ENCODE measurements around the gene XRCC3.

Gene XRCC3

GRCh38 chr14:103726474-103726873 lies 11.2 kb upstream of the XRCC3 start:
- H3K36me3 Mint-ChIP-seq (ENCODE audit: low read depth): peaks cover 16% of the 10 kb centered on the region

GRCh38 chr14:103725739-103726395 lies 10.6 kb upstream of the XRCC3 start:
- H3K4me3 Mint-ChIP-seq: no peak overlapping the region
- no peaks in the 10 kb centered on the region for H3K27me3 Mint-ChIP-seq (ENCODE audit: low read depth, poor library complexity)
- peak overlapping the region; percentile 36 for H3K27ac Mint-ChIP-seq
- H3K36me3 Mint-ChIP-seq (ENCODE audit: low read depth): peaks cover 16% of the 10 kb centered on the region
- H3K4me1 Mint-ChIP-seq: peaks cover 16% of the 10 kb centered on the region
- no peaks in the 10 kb centered on the region for H3K9me3 Mint-ChIP-seq
- no peak for DNase-seq
- TF ChIP-seq CTCF (IDR thresholded peaks at IDR 0.05): no peak

More at GRCh38 chr14:103726474-103726873, 11.2 kb upstream of the XRCC3 start:
- no peak for DNase-seq
- no peaks in the 10 kb centered on the region for H3K9me3 Mint-ChIP-seq
- peaks cover 11% of the 10 kb centered on the region for H3K4me1 Mint-ChIP-seq
- no peak for TF ChIP-seq CTCF (IDR thresholded peaks at IDR 0.05)
- no peaks in the 10 kb centered on the region for H3K27me3 Mint-ChIP-seq (ENCODE audit: low read depth, poor library complexity)
- no peak overlapping the region for H3K4me3 Mint-ChIP-seq
- peak overlapping the region; percentile 36 for H3K27ac Mint-ChIP-seq

GRCh38 chr14:103725001-103725682 lies 9.9 kb upstream of the XRCC3 start:
- H3K27ac Mint-ChIP-seq: no peak overlapping the region
- peaks cover 20% of the 10 kb centered on the region for H3K4me1 Mint-ChIP-seq
- no peak for TF ChIP-seq CTCF (IDR thresholded peaks at IDR 0.05)
- DNase-seq: no peak
- no peak overlapping the region for H3K4me3 Mint-ChIP-seq
- peaks cover 16% of the 10 kb centered on the region for H3K36me3 Mint-ChIP-seq (ENCODE audit: low read depth)
- H3K9me3 Mint-ChIP-seq: no peaks in the 10 kb centered on the region
- H3K27me3 Mint-ChIP-seq (ENCODE audit: low read depth, poor library complexity): no peaks in the 10 kb centered on the region

GRCh38 chr14:103724116-103724515 lies 8.9 kb upstream of the XRCC3 start:
- peaks cover 9% of the 10 kb centered on the region for H3K36me3 Mint-ChIP-seq (ENCODE audit: low read depth)
- no peak overlapping the region for H3K4me3 Mint-ChIP-seq
- no peaks in the 10 kb centered on the region for H3K27me3 Mint-ChIP-seq (ENCODE audit: low read depth, poor library complexity)
- H3K4me1 Mint-ChIP-seq: peaks cover 30% of the 10 kb centered on the region
- DNase-seq: no peak
- no peaks in the 10 kb centered on the region for H3K9me3 Mint-ChIP-seq
- TF ChIP-seq CTCF (IDR thresholded peaks at IDR 0.05): no peak
- no peak overlapping the region for H3K27ac Mint-ChIP-seq

- TF ChIP-seq CTCF (IDR thresholded peaks at IDR 0.05): no peak
- Mint-ChIP-seq H3K4me1 (peaks cover 34% of the 10 kb centered on the region), H3K27ac (no peak overlapping the region), H3K36me3 (ENCODE audit: low read depth) (peaks cover 7% of the 10 kb centered on the region), H3K4me3 (no peak overlapping the region), H3K27me3 (ENCODE audit: low read depth, poor library complexity) (no peaks in the 10 kb centered on the region), H3K9me3 (no peaks in the 10 kb centered on the region)
- no peak for DNase-seq
Observed at GRCh38 chr14:103723748-103724081, 8.5 kb upstream of the XRCC3 start.

All from nephron progenitor cell (in vitro differentiated cells).